Tibial nerve (tissue), 4 donors: ENCODE data around the gene F7.

Source experiments
- EP300 ChIP-seq, 2 donors: sonication (generic); formaldehyde crosslinking; IDR thresholded peaks; one replicate each; pipeline ENCODE4 v1.6.1; 2017; ENCODE audit warnings: antibody characterized with exemption in 2 of 2, mild to moderate bottlenecking in 1 of 2
- TF ChIP-seq, protein P1 (sequence below), 5 experiments: fragments of 200-600 bp in 3 of 5; fragments of 450-650 bp in 2 of 5; sonication (generic) in 3 of 5; IDR thresholded peaks; one replicate each; pipeline ENCODE4 v1.5.1; 2016 to 2019; ENCODE audit warnings: antibody characterized with exemption in 5 of 5, mild to moderate bottlenecking in 3 of 5, moderate library complexity in 2 of 5

DNA sequence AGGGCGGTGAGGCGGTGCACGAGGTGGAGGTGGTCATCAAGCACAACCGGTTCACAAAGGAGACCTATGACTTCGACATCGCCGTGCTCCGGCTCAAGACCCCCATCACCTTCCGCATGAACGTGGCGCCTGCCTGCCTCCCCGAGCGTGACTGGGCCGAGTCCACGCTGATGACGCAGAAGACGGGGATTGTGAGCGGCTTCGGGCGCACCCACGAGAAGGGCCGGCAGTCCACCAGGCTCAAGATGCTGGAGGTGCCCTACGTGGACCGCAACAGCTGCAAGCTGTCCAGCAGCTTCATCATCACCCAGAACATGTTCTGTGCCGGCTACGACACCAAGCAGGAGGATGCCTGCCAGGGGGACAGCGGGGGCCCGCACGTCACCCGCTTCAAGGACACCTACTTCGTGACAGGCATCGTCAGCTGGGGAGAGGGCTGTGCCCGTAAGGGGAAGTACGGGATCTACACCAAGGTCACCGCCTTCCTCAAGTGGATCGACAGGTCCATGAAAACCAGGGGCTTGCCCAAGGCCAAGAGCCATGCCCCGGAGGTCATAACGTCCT is 43.4 kb downstream of the F7 start:
- TF ChIP-seq, protein P1, sequence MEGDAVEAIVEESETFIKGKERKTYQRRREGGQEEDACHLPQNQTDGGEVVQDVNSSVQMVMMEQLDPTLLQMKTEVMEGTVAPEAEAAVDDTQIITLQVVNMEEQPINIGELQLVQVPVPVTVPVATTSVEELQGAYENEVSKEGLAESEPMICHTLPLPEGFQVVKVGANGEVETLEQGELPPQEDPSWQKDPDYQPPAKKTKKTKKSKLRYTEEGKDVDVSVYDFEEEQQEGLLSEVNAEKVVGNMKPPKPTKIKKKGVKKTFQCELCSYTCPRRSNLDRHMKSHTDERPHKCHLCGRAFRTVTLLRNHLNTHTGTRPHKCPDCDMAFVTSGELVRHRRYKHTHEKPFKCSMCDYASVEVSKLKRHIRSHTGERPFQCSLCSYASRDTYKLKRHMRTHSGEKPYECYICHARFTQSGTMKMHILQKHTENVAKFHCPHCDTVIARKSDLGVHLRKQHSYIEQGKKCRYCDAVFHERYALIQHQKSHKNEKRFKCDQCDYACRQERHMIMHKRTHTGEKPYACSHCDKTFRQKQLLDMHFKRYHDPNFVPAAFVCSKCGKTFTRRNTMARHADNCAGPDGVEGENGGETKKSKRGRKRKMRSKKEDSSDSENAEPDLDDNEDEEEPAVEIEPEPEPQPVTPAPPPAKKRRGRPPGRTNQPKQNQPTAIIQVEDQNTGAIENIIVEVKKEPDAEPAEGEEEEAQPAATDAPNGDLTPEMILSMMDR (IDR thresholded peaks at IDR 0.05): no peak
- no peak for TF ChIP-seq EP300 (IDR thresholded peaks at IDR 0.05)
